Activated T-helper 9 cell treated with anti-CD3 and anti-CD28 coated beads, Interleukin-2, amount 50 U/mL, for 16 hours (primary cell): ENCODE measurements around the gene PPFIA4.

ENCODE experiments used
- DNase-seq: peaks from one replicate; pipeline ENCODE4 v3.0.0-alpha.2; 2020; ENCODE audit warnings: low read depth

PPFIA4 gene

DNA sequence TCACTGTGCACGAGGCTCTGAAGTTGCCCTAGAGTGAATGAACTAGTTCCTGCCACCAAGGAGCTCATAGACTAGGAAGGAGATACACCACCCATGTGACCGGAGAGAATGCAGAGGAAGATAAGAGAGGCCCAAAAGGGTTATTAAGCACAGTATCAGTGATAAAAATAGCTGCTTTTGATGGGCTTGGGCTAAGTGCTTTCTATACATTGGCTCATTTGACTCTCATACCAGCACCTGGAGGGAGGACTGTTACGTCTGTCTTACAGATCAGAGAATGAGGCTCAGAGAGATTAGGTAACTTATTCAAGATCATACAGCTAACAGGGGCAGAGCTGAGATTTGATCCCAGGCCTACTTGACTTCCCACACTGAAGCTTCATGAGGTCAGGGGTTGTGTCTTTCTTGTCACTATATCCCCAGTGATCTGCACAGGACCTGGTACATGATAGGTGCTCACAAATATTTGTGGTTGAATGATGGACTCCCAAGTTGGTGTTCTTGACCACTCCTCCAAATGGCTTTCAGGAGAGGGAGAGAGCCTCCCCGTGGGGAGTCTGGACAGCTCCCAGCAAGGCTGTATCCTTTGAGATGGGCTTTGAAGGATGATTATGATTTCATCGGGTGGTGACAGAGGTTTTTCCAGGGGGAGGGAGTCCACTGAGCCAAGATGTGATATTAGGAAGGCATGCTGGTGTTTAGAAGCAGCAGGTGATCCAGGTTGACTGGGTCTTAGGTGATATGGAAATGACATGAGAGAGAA, 14.4 kb downstream of the PPFIA4 start:
- DNase-seq, result no peak

DNA sequence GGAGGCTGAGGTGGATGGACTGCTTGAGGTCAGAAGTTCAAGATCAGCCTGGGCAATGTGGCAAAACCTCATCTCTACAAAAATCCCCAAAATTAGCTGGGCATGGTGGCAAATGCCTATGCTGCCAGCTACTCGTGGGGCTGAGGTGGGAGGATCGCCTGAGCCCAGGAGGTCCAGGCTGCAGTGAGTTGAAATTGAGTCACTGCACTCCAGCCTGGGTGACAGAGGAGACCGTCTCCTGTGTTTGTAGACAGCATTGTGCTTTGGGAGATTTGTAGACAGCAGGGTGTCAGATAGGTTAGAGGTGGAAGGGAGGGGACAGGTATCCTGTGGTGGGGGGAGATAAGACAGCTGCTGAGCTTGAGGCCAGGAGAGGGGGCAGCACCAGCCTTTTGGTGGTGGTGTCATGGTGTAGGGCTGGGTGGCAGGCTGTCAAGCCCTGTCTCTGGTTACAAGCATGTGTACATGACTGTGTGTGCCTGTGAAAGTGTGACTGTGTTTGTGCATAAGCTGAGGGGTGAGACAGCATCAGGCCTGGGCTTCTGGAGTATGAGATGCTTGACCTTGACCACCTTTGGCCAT, 15.2 kb downstream of the PPFIA4 start:
- DNase-seq, result no peak

DNA sequence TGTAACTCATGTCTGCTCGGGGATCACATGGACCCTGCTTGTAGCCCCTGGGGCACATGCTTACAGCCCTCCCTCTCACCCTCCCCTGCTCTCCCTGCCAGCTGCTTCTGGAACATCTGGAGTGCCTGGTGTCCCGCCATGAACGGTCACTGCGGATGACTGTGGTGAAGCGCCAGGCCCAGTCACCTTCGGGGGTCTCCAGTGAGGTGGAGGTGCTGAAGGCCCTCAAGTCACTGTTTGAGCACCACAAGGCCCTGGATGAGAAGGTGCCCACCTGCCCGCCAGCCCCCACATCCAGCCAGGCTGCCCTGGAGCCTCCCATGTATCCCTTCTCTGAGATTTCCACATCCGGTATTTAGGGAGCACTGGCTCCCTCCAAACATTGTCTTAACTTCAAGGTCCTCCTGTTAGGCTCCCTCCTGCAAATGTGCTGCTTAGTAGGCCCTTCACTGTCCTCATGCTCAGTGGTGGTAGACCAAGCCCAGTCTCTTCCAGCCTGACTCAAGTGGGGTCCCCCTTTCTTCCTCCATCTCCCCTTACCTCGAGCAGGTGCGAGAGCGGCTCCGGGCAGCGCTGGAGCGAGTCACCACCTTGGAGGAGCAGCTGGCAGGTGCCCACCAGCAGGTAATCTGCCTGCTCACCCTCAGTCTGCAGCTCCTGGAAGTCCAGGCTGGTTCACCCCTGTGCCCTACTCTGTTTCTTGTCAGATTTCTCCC, 17.7 kb downstream of the PPFIA4 start:
- DNase-seq, result no peak

DNA sequence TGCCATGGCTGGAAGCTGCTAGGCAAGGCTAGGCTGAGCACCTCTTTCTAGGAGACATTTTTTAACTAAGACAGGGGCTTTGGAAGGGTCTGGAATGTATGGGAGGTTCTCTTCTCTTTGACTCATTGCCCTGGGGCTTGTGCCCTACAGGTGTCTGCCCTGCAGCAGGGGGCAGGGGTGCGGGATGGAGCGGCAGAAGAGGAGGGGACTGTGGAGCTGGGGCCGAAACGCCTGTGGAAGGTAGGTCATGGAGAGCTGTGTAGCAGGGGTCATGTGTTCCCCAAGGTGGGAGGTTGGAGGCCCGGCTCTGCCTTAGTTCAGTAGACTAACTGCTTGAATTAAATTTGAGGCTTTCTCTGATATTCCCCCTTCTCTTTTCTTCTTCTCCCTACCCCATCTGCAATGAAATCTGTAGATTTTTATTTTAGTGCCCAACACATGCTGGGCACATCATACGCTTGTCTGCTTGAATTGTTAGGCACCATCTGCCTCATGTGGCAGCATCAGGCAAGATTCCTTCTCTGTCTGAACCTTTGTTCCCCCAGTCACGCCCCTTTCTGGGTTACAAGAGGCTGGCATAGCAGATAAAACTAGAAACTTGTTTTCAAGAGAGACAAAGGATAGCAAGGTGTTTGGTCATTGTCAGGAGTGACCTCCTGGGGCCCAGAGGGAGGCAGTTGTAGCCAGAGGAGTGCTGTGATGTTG, 18.4 kb downstream of the PPFIA4 start:
- DNase-seq, result no peak

DNA sequence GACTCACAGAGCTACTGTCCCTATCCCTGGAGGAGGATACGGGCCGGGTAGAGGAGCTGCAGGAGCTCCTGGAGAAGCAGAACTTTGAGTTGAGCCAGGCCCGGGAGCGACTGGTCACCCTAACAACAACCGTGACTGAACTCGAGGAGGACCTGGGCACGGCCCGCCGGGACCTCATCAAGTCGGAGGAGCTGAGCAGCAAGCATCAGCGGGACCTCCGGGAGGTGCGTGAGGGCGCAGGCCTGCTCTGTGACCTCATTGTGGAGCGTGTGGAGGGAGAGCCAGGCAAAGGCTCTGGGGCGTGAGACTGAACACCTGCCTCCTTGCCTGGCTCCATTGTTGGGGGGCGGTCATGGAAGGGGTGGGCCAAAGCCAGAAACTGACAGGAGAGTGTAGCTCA, 19.0 kb downstream of the PPFIA4 start:
- no peak for DNase-seq

DNA sequence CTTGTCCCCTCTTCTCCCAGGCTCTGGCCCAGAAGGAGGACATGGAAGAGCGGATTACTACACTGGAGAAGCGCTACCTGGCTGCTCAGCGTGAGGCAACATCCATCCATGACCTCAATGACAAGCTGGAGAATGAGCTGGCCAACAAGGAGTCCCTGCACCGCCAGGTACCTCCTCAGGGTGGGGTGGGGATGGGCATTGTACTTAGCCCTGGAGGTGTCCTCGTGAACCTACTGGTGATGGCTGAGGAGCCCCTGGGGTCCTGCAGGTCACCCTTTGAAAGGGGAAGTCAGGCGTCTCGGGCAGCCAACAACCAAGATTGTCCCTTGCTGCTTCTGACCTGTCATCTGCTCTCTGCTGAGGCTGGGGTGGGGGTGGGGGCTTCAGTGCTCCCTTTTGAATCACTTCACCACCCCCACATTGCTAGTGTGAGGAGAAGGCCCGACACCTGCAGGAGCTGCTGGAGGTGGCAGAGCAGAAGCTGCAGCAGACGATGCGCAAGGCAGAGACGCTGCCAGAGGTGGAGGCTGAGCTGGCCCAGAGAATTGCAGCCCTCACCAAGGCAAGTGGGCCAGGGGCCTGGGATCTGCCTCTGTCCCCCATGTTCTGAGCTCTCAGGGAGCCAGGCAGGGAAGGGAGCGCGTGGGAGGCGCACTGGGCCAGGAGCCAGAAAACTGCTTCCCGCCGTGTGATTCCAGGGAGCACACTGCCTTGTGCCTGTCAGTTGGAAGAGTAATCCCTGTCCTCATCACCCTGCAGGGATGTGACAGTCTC, 19.7 kb downstream of the PPFIA4 start:
- DNase-seq, result no peak

DNA sequence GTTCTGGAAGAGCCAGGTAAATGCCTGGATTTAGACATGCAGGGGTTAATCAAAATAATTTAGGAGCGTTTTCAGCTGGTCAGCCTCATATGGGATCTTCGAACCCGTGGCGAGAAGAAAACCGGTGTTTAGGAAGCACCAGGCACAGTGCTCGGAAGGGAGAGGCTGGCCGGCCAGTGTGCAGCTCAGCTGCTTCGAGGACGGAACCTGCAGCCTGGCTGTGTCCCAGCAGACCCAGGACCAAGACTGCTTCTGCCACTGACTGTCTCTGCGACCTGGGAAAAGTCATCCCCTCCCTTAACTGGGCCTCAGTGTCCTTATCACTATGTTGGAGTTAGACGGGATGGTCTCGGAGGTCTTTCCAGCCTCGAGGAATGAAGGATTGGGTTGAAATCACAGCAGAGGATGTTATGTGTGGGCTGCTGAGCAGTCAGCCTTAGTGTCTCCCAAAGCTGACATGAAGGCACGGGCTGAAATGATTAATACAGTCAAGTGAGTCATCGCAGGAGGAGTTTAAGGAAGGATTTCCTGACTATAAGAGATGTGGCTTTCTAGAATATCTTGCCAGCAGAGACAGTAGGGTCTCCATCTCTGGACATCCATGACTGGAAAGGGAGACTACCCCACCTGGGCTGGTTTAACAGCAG, 20.8 kb downstream of the PPFIA4 start:
- no peak for DNase-seq

DNA sequence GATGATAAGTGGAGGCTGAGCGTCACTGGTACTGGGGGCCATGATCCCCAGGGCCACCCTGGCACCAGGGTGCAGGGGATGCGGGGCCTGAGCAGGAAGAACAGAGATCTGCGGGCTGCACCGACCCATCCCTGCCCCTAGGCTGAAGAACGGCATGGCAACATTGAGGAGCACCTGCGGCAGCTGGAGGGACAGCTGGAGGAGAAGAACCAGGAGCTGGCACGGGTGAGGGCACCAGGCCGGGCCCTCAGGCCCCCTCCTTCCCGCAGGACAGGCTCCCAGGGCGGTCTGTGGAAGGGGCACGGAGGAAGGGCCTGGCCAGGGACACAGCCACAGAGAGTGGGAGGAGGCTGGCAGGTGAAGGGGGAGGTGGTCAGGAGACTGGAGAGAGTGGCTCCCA, 21.8 kb downstream of the PPFIA4 start:
- DNase-seq, result no peak

DNA sequence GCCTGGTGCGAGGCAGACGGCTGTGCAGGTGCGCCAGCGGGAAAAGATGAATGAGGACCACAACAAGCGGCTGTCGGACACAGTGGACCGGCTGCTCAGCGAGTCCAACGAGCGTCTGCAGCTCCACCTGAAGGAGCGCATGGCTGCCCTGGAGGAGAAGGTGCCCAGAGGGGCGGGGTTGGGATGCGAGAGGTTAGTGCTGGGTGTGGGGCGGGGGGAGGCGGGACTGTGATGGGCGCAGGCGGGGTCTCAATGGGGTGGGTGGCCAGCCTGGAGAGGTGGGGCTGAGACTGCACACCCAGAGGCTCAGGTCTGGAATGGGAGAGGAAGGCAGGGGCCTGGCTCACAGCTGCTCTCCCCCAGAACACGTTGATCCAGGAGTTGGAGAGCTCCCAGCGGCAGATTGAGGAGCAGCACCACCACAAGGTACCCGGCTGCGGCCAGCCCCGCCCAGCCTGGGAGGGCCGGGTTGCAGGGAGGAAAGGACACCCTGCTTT, 22.3 kb downstream of the PPFIA4 start:
- DNase-seq, result no peak

DNA sequence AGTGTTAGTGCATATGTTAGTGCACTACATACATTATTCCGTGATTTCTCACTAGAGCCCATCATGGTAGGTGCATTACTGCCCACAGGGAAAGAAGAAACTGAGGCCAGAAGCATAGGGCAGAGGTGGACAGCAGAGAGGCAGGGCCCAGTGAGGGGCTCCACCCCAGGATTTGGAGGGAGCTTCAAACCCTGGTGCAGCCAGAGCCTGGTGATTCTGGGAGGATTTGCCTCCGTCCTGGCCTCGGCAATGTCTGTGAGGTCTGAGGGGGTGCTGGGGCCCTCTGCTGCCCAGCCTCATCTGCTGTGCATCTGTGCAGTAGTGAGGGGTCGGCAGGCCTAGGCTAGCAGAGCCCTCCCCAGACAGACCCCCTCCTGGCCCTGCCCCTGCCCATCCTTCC, 22.8 kb downstream of the PPFIA4 start:
- DNase-seq, result no peak

DNA sequence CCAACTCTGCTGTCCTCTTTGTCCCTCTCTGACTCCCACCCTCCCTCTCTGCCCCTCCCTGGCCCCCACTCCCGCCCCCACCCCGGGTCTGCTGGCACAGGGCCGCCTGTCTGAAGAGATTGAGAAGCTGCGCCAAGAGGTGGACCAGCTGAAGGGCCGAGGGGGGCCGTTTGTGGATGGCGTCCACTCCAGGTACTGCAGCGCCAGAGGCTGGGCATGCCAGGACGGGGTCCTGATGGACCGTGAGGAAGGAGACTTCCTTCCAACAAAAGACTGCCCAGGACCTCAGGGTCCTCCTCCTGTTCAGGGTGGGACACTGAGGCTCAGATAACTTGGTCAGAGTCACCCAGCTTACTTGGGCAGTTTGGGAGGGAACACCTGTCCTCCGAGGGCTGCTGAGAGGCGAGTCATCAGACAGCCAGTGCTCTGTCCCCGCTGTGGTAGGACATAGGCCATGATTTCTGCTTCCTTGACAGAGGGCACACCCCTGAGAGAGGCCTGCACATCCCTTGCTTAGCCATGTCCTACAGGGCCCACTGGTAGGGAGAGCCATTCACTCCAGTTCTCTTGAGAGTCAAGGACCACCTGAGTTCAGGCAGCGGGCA, 23.4 kb downstream of the PPFIA4 start:
- DNase-seq, result no peak

DNA sequence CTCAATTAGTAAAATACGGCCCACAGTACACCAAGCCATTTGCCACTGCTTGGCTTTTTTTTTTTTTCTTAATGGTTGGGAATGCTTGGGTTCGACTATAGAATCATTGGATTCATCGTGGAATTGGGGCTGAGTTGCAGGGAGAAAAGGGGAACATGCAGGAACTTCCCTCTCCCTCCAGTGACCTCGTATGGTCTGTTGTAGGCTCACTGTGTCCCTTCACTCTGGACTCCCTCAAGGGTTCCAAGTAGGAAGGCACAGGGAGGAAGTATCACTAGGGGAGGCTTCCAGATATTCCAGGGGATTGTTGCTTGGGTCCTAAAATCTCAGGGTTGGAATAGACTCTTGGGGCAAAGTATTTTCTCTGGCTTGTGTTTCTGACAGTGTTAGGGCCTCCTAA, 24.5 kb downstream of the PPFIA4 start:
- no peak for DNase-seq

DNA sequence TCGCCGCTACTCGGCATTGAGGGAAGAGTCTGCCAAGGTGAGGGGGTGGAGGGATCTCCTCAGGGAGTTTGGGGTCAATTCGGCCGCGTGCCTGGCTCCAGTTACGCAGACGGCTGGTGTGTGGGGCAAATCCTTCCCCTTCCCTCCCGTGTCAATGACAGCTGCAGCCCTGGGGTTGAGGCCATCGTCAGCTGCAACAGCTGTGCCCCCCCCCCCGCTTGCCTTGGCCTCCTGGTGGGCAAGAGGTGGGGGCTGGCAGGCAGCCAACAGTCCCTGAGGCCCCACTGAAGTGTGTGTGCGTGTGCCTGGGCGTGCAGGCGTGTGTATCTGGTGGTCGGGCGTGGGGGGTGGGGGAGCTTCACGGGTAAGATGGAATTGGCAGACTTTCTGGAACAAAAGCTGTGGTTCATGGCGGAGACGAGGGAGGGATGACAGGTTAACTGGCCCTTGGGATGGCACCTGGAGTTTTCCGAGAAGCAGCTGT, 25.6 kb downstream of the PPFIA4 start:
- DNase-seq, result no peak

DNA sequence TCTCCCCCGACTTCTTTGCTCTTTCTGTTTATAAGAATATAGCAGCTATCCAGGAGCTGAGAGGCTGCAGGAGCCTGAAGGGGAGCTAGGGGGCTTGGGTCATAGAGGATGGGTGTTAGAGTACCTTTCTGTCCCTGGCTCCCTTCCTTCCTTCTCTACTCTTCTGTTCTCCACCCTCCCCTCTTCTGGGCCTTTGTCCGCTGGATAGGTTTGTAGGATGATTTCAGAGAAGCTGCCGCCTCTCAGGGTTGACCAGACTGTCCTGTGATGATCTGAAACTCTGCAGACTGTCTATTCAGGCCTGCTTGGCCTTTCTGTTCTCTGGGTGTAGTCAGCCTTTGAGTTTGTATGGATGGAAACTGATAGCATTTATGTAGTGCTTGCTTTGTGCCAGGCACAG, 26.3 kb downstream of the PPFIA4 start:
- no peak for DNase-seq

DNA sequence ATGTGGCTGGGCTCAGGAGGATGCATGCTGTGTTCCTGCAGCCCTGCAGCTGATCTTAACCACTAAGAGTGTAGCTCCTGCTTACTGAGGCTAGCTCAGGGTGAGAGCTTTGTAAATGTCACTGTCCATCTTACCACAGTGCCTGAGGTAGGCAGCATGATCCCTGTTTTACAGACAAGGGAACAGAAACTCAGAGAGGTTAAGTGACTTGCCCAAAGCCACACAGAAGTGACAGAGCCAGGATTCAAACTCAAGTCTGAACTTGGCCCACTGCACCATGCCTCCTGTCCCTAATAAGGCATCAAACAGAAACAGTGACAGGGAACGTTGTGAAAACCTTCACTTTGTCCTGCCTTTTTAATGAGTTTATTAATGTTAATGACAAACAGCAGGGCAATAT, 27.9 kb downstream of the PPFIA4 start:
- DNase-seq, result no peak

DNA sequence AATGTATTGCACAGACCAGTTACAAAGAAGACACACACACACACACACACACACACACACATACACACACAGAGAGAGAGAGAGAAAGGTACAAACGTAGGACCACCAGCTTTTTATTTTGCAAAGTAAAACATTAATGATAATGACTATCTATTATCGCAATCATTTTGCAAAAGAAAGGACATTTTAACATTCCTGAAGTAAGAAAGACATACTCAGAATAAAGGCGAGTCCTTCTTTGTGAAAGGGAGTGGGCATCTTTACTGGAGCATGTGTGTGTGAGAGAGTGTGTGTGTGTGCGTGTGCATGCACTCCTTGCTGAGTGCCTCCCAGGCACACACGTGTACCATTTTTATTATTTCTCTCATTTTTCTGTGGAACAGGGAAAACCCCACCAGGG, 28.4 kb downstream of the PPFIA4 start:
- DNase-seq, result no peak

DNA sequence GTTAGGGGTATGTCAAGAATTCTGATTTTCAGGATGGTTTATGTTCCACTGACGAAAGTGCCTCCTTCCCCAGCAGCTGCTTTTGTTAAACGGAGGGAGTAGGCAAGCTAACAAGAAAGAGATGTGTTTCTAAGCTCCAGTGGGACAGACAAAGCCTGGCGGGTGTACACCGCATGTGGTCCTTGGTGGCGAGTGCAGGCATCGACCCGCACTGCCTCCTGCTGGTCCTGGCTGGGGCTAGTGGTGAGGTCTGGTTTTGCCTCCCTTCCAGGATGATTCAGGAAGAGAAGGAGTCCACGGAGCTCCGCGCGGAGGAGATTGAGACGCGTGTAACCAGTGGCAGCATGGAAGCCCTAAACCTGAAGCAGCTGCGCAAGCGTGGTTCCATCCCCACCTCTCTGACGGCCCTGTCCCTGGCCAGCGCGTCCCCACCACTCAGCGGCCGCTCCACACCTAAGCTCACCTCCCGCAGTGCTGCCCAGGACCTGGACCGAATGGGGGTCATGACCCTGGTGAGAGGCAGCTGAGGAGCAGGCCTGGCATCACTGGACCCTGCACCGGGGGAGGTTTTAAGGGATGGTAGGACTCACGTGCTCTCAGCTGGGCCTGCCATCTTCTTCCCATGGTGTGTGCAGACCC, 29.0 kb downstream of the PPFIA4 start:
- no peak for DNase-seq

DNA sequence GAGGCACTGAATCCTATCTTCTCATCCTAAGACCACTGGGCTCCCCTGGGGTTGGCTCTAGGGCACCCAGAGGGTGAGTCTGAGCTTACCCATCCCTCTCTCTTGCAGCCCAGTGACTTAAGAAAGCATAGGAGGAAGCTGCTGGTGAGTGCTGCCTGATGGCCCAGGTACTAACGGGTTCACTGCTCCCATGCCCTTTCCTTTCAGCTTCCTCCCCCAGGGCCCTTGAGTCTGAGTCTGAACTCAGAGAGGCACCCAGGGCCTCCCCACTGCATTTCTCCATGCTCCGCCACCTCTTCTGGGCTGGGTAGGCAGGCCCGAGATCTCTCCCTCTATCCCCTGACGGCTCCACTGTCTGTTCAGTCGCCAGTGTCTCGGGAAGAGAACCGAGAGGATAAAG, 29.7 kb downstream of the PPFIA4 start:
- DNase-seq, result no peak

DNA sequence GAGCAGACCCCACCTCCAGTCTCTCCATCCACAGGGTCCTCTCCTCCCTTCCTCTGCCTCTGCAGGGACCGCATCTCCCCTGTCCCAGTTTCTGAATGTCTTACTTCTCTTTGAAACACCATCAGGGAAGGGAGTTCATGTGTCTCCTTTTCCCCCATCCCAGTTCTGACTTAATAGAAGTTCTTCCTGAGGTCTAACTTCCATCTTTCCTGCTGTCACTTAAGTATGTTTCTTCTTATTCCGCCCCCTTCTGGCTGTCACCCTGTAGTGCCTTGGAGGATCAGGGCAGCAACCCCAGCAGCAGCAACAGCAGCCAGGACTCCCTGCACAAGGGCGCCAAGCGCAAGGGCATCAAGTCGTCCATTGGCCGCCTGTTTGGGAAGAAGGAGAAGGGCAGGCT, 30.2 kb downstream of the PPFIA4 start:
- DNase-seq, result no peak
